Measurements from ENCODE around the gene TSN.

DNA sequence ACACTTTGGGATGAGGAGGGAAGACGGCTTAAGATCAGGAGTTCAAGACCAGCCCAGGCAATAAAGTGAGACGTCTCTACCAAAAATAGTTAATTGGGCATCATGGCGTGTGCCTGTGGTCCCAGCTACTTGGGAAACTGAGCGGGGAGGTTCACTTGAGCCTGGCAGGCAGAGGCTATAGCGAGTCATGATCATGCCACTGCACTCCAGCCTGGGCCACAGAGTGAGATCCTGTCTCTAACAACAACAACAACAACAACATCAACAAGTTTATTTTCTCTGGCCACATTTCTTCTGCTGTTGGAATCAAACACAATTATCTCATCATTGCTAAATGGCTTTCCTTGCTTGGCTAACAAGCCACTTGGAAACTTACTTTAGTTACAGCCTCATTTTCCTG is 32.1 kb upstream of the TSN start:
- TF ChIP-seq, protein P1, sequence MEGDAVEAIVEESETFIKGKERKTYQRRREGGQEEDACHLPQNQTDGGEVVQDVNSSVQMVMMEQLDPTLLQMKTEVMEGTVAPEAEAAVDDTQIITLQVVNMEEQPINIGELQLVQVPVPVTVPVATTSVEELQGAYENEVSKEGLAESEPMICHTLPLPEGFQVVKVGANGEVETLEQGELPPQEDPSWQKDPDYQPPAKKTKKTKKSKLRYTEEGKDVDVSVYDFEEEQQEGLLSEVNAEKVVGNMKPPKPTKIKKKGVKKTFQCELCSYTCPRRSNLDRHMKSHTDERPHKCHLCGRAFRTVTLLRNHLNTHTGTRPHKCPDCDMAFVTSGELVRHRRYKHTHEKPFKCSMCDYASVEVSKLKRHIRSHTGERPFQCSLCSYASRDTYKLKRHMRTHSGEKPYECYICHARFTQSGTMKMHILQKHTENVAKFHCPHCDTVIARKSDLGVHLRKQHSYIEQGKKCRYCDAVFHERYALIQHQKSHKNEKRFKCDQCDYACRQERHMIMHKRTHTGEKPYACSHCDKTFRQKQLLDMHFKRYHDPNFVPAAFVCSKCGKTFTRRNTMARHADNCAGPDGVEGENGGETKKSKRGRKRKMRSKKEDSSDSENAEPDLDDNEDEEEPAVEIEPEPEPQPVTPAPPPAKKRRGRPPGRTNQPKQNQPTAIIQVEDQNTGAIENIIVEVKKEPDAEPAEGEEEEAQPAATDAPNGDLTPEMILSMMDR (optimal IDR thresholded peaks at IDR 0.05 in 1 of 3, IDR thresholded peaks at IDR 0.05 in 1 of 3, conservative IDR thresholded peaks at IDR 0.05 in 1 of 3; ENCODE audit: extremely low read depth in 1 of 3, insufficient read depth in 2 of 3, low read length in 3 of 3), result no peak
- TF ChIP-seq EZH2 (IDR thresholded peaks at IDR 0.05; ENCODE audit: low read length), result no peak

Measured in keratinocyte (primary cell).